NCI-H2171 treated with DMSO at 0.1 percent for 48 hours (cell line): Measurements from ENCODE around the gene NUP43.
A peak's percentile ranks its signal among the peaks of the same experiment; 100 is the strongest.
"Not testable (repeated sequence)": the region's sequence is repeated elsewhere in the genome, so short reads cannot be mapped to it uniquely, and the experiment has no call there.

Experiments
- DNase-seq: peaks from one replicate; lab custom pipeline; 2025; lab: John Stamatoyannopoulos, UW

Gene NUP43

DNA sequence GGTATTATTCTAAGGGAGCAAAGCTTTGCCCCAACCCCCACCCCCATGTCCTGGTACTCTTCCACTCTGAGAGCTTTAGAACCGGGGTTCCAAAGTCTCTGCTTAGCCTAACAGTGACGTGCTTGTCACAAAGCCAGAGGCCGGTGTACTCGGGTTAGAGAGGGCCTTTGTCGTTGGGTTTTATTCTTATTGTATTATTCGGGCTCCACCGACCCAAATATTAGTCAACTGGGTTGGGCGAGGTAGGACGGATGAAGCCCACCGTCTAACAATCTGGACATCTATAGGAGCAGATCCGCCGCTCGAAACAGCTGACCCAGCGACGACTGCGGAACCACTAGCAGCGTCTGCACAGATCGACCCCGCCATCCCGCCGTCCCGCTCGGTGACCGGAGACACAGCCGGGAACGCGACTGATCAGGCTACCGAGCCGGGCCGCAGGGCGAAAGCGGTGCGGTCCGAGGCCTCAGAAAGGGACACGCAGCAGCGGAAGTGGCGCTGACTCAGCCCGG, 2.8 kb upstream of the NUP43 start:
- not testable (repeated sequence) for DNase-seq

- DNase-seq, result not testable (repeated sequence)
These were observed 1.1 kb downstream of the NUP43 start for GRCh38 chr6:149745252-149745651.

DNA sequence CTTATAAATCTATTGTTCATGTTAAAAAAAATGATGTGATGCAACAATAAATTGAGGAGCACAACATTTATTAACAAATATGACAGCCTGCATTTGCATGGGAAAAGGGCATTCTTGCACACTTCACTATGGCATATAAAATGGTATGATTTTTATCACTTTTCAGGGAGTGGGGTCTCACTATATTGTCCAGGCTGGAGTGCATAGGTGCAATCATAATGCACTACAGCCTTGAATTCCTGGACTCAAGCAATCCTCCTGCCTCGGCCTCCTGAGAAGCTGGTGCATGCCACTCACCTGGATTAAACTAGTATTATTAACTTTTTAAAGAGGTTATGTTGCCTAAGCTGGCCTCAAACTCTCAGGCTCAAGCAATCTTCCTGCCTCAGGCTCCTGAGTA, 11.4 kb downstream of the NUP43 start:
- no peak for DNase-seq

GRCh38 chr6:149733089-149733720, 13.1 kb downstream of the NUP43 start:
- DNase-seq, result no peak

- DNase-seq, result no peak
These were observed 16.5 kb downstream of the NUP43 start for GRCh38 chr6:149729824-149730223.

DNA sequence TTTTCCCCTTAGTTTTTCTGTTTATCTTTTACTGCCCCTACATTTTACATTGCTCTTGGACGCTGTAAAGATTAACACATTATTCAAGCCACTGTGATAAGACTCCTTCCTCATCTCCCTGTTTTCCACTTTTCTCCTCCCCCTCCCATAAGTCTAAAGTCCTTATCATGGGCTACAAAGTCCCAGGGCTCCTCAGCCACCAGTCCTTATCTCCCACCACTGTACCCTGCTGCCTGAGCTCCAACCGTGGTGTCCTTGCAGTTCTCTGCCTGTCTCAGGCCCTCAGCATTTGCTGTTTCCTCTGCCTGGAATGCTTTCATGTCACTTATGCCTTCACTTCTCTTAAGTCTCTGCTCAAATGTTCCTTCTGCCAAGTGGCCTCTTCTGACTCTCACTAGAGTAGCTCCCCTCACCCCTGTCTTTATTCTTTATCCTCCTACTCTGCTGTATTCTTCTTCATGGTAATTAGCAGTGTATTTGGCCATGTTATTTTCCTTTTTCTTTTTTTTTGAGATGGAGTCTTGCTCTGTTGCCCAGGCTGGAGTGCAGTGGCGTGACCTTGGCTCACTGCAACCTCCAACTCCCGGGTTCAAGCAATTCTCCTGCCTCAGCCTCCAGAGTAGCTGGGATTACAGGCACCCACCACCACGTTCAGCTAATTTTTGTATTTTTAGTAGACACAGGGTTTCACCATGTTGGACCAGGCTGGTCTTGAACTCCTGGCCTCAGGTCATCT, 17.7 kb downstream of the NUP43 start:
- no peak for DNase-seq

- DNase-seq, result no peak
These were observed 18.4 kb downstream of the NUP43 start for GRCh38 chr6:149727793-149728498.

- no peak for DNase-seq
These were observed 20.5 kb downstream of the NUP43 start for GRCh38 chr6:149725785-149726184.

DNA sequence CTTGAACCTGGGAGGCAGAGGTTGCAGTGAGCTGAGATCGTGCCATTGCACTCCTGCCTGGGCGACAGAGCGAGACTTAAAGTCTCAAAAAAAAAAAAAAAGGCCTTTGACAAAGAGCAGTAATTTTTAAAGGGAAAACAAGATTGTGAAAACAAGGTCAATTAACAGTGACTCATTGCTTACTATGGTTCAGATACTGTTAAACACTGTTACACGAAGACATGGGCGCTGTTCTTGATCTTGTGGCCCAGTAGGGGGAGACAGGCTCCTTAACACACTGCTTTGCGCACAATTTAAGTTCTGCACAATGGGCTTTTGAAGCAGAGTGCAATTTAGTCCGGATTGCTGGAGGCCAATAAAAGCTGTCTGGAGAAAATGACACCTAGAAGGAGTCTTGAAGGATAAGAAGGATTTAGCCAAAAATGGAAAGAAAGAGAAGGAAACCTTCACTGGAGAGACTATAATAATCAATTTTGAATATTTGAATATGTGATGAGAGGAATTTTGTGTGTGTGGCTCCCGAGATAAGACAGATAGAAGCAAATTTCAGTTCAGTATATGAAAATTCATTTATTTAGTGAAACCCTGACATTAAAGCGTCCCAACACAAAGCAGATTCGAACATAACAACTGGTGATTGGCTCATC, 22.4 kb downstream of the NUP43 start:
- peak; percentile 23 for DNase-seq

DNA sequence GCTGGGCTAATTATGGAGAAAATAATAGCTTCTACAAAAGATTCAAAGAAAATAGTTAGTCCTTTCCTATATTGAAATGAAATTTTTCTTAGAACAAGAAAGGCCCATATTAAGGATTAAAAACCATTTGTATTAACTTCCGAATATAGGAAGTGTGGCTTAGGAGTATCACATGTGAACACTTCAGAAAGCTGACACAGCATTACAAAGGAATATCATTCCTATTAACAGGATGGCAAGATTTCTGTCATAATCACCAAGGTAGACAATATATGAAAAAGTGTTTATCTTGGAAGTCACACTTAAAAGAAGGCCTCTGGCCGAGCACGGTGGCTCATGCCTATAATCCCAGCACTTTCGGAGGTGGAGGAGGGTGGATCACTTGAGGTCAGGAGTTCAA, 23.1 kb downstream of the NUP43 start:
- no peak for DNase-seq

DNA sequence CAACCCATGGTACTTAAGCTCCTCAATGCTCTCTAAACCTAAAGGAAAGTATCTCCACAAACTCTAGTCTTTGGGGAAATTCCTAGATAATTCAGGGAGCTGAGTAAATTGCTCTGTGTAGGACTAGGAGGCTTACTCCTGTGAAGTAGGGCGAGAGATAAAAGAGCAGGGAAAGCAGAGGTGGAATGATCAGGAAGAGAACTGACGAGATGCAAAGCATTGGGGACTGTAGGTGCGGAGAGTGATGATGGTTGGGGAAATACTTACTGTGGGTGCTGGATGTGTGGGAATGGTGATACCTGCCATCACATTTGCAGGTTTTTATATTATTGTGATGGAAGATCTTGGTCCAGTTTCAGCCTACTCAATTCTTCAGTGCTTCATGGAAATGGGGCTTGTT, 26.8 kb downstream of the NUP43 start:
- no peak for DNase-seq

DNA sequence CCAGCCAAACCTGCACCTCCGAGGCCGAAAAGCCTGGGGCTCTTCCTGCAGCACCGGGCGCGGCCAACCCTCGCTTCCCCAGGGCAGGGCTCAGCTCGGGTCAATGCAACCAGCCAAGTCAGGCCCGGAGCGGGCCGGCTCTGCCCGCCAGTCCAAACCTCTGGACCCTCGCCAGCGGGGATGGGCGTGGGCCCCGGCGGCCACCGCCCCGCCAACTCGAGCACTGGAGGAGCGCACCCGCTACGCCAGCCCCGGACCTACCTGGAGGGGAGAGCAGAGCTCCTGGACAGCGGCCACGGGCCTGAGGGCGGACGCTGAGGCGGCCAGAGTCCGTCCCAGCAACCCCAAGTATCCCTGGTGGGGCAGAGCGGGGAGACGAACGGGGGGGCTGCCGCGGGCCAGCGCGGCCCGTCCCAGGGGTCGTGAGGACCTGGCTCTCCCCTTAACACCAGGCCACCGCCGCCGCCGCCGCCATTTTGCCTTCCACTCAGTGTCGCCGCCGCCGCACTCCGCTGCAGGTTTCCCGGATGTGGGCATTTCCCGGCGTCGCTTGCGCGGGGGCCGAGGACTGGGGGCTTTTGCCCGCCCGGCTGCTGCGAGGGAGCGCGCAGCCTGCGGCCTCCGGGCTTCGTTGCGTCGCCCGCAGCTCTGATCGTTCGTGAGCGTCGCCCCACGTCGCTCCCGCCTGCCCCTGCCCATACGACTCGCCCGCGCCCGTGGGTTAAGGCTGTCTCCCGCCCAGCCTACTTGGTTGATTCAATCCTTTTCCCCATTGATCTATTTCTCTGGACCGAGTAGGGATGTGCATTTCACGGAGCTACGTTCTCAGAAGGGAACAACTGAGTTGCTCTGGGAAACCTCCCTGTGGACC, 28.5 kb downstream of the NUP43 start, which contains the start of gene LATS1:
Gene LATS1, minus strand, starts transcription at position 514 of the 871 bp plus-strand sequence. CDS start 15,975 bp downstream, outside the sequence.
- DNase-seq, result peak; percentile 86

DNA sequence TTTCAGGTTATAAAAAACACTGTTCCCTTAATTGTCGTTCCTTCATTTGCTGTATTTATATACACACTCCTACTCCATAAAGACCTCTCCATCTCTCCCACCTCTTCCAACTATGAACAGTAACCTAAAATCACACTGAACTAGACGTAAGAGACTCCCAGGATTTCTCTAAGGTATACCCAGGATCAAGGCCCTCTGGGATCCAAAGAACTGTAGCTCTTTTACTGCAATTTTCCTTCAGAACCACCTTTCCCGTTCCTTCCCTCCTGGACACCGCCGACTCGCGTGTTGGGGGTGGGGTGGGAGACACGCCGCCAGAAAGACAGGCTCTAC, 29.1 kb downstream of the NUP43 start:
- peak; percentile 63 for DNase-seq

- DNase-seq, result no peak
These were observed 30.0 kb downstream of the NUP43 start for GRCh38 chr6:149716181-149716963.

GRCh38 chr6:149714442-149714841, 31.9 kb downstream of the NUP43 start:
- no peak for DNase-seq

DNA sequence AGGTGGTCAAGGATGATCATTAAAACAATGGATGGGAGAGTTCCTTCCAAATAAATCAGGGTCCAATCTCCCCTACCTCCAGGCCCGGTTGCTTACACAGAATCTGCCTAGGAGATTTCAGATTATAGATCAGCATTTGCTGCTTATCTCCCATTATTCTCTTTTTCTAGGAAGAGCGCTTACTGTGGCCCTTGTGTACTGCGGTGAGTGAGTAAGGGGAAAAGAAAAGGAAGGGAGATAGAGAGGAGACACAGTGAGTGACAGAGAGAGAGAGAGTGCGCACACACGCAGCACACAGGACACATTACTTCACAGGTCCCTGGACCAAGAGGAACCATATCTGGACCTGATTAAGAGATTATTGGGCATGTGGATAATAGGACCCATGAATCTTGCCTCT, 34.6 kb downstream of the NUP43 start:
- no peak for DNase-seq

GRCh38 chr6:149701714-149702113, 44.6 kb downstream of the NUP43 start:
- DNase-seq, result no peak

DNA sequence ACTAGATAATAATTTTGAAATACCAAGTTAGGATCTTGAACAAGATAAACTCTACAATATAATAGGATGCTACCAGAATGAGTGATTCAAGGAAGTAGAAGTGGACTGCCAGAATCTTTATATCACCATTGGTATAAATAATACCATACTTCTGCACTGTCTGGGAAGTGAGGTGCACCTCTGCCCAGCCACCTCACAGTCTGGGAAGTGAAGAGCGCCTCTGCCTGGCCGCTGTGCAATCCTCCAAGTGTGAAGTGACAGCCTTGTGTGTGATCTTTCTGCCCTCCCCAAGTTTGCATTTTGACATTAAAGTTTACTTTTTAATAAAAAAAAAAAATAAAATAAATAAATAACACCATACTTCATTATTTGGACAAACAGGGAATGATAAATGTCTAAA, 47.2 kb downstream of the NUP43 start:
- DNase-seq, result no peak

- DNase-seq, result no peak
These were observed 48.2 kb downstream of the NUP43 start for GRCh38 chr6:149698175-149698574.

DNA sequence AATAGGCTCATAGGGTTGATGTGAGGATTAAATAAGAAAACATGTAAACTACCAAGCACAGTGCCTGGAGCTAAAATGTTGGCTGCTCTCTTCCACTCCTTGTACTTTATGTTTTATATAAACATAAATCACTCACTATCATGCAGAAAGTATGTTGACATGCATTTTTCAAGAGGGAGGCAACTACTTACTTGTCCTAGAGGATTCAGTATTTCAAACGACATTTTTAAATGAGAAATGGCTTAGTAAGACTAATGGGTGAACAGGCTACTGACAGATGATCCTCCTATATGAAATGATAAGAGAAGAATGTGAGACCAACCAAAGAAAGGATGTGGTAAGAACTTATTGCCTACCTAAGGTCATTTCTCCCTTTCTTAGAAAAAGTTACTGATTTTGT, 49.4 kb downstream of the NUP43 start:
- no peak for DNase-seq

- peak; percentile 85 for DNase-seq
These were observed 51.4 kb downstream of the NUP43 start for GRCh38 chr6:149694921-149695320.
